ENCODE data around the gene TLE4. TPM values are rescaled to one million over a fixed set of nuclear protein-coding genes. Genes with fewer than 3 reads are reported as not detected.

Gene TLE4
- polyA plus RNA-seq, 1 of the 3 experiments (the other 2 are of a cell fraction): 40.4 TPM

DNA sequence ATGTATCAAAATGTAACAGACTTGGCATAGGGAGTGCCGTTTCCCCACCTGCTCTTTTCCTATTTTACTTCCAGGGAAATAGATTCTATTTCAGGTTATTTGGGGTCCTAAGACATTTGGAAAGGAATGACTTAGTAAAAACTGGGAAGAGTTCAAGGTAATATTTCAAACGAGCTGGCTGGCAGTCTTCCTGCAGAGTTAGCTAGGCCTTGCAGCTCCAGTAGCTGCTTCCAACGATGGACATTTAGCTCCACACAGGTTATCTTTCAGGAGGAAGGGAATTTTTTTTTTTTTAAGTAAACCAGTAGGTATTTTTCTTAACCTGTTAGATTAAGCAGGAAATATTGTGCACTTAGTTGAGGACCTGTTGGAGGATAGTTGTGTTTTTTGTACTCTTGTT is 45.2 kb downstream of the TLE4 start:
- peaks cover 12% of the 10 kb centered on the region for H3F3A ChIP-seq (replicated peaks; ENCODE audit: insufficient read depth)
- no peak overlapping the region for H3K4me2 ChIP-seq
- ChIA-PET CTCF (interaction anchor here (1.0 to 1.4 kb wide), 2 partner anchors 24 to 42 kb away, joined by 3 read pairs; no protein-coding TSS in a partner anchor), POLR2A (no interaction called here)
- H2AFZ ChIP-seq (ENCODE audit: low read depth): no peak overlapping the region
- peaks cover 100% of the 10 kb centered on the region for H3K79me2 ChIP-seq (ENCODE audit: insufficient read depth)
- TF ChIP-seq TCF12 (IDR thresholded peaks at IDR 0.05): no peak
- TF ChIP-seq, protein P1, sequence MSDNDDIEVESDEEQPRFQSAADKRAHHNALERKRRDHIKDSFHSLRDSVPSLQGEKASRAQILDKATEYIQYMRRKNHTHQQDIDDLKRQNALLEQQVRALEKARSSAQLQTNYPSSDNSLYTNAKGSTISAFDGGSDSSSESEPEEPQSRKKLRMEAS (IDR thresholded peaks at IDR 0.05; ENCODE audit: low read depth): no peak
- TF ChIP-seq, protein P2, sequence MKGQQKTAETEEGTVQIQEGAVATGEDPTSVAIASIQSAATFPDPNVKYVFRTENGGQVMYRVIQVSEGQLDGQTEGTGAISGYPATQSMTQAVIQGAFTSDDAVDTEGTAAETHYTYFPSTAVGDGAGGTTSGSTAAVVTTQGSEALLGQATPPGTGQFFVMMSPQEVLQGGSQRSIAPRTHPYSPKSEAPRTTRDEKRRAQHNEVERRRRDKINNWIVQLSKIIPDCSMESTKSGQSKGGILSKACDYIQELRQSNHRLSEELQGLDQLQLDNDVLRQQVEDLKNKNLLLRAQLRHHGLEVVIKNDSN (IDR thresholded peaks at IDR 0.05; ENCODE audit: borderline replicate concordance, low read depth): no peak
- H3K36me3 ChIP-seq (replicated peaks in 1 of 2; ENCODE audit: control insufficient read depth in 1 of 2, insufficient read depth in 2 of 2, low read length in 1 of 2): peaks cover 32 to 40% of the 10 kb centered on the region in 2 experiments
- DNase-seq: no peak
- 88% methylated on average over 3 of the region's 3 CpGs for WGBS (ENCODE audit: low lambda C conversion rate)
- no peak overlapping the region for H3K4me3 ChIP-seq (ENCODE audit: low read depth in 2 of 2, low read length in 1 of 2)
- H4K20me1 ChIP-seq (ENCODE audit: insufficient read depth): peaks cover 72% of the 10 kb centered on the region
- no peaks in the 10 kb centered on the region for H3K27me3 ChIP-seq (ENCODE audit: insufficient read depth)
- H3K4me1 ChIP-seq (ENCODE audit: control insufficient read depth in 1 of 2, insufficient read depth in 2 of 2, low read depth in 1 of 2, low read length in 1 of 2): peaks cover 28 to 34% of the 10 kb centered on the region in 2 experiments
- no peak overlapping the region for H3K9ac ChIP-seq
- no peaks in the 10 kb centered on the region for H3K9me2 ChIP-seq
- no peaks in the 10 kb centered on the region for H3K9me3 ChIP-seq
- H3K27ac ChIP-seq (ENCODE audit: low read depth in 2 of 2, low read length in 1 of 2): no peak overlapping the region

DNA sequence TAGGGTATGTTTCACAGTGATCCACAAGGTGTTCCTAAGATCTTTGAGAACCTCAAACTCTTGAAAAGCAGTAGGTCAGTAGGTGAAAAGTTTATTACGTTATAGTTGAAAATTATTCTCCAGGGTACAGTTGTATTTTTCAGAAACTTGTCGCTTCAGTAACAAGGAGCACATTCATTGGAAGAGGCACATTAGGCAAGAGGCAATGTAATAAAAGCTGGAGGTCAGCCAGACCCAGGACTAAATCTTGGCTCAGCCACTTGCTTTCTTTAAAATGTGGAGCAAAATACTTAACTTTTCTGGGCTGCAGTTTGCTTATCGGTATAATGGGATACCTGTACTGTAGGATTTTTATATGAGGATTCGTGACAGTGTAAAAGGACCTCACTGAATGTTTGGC is 45.6 kb downstream of the TLE4 start:
- no peak for DNase-seq
- CTCF ChIA-PET: interaction anchor here (1.0 to 1.4 kb wide), 2 partner anchors 24 to 42 kb away, joined by 3 read pairs; no protein-coding TSS in a partner anchor
- TF ChIP-seq, protein P3, sequence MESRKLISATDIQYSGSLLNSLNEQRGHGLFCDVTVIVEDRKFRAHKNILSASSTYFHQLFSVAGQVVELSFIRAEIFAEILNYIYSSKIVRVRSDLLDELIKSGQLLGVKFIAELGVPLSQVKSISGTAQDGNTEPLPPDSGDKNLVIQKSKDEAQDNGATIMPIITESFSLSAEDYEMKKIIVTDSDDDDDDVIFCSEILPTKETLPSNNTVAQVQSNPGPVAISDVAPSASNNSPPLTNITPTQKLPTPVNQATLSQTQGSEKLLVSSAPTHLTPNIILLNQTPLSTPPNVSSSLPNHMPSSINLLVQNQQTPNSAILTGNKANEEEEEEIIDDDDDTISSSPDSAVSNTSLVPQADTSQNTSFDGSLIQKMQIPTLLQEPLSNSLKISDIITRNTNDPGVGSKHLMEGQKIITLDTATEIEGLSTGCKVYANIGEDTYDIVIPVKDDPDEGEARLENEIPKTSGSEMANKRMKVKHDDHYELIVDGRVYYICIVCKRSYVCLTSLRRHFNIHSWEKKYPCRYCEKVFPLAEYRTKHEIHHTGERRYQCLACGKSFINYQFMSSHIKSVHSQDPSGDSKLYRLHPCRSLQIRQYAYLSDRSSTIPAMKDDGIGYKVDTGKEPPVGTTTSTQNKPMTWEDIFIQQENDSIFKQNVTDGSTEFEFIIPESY (IDR thresholded peaks at IDR 0.05; ENCODE audit: borderline replicate concordance, low read depth): no peak
- TF ChIP-seq NRF1 (IDR thresholded peaks at IDR 0.05; ENCODE audit: low read depth, low read length): no peak
- TF ChIP-seq, protein P4, sequence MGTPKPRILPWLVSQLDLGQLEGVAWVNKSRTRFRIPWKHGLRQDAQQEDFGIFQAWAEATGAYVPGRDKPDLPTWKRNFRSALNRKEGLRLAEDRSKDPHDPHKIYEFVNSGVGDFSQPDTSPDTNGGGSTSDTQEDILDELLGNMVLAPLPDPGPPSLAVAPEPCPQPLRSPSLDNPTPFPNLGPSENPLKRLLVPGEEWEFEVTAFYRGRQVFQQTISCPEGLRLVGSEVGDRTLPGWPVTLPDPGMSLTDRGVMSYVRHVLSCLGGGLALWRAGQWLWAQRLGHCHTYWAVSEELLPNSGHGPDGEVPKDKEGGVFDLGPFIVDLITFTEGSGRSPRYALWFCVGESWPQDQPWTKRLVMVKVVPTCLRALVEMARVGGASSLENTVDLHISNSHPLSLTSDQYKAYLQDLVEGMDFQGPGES (IDR thresholded peaks at IDR 0.05; ENCODE audit: low read depth, low read length): no peak
- TF ChIP-seq NFIC (IDR thresholded peaks at IDR 0.05; ENCODE audit: borderline replicate concordance): no peak
- TF ChIP-seq RCOR1 (IDR thresholded peaks at IDR 0.05; ENCODE audit: low read length): no peak
- TF ChIP-seq ELF1 (IDR thresholded peaks at IDR 0.05): no peak
- no peak for TF ChIP-seq TEAD4 (IDR thresholded peaks at IDR 0.05; ENCODE audit: borderline replicate concordance, insufficient read depth)
- no peak for TF ChIP-seq MXI1 (IDR thresholded peaks at IDR 0.05; ENCODE audit: low read depth, low read length)
- TF ChIP-seq, protein P2 (IDR thresholded peaks at IDR 0.05; ENCODE audit: borderline replicate concordance, low read depth): no peak
- no peak for TF ChIP-seq GABPA (IDR thresholded peaks at IDR 0.05; ENCODE audit: low read depth)
- no peak for TF ChIP-seq RXRA (IDR thresholded peaks at IDR 0.05; ENCODE audit: borderline replicate concordance, low read depth)
- no peak for TF ChIP-seq SMC3 (IDR thresholded peaks at IDR 0.05; ENCODE audit: low read depth, low read length)
- TF ChIP-seq JUND (IDR thresholded peaks at IDR 0.05): no peak
- TF ChIP-seq, protein P1 (IDR thresholded peaks at IDR 0.05; ENCODE audit: low read depth): no peak
- TF ChIP-seq, protein P5, sequence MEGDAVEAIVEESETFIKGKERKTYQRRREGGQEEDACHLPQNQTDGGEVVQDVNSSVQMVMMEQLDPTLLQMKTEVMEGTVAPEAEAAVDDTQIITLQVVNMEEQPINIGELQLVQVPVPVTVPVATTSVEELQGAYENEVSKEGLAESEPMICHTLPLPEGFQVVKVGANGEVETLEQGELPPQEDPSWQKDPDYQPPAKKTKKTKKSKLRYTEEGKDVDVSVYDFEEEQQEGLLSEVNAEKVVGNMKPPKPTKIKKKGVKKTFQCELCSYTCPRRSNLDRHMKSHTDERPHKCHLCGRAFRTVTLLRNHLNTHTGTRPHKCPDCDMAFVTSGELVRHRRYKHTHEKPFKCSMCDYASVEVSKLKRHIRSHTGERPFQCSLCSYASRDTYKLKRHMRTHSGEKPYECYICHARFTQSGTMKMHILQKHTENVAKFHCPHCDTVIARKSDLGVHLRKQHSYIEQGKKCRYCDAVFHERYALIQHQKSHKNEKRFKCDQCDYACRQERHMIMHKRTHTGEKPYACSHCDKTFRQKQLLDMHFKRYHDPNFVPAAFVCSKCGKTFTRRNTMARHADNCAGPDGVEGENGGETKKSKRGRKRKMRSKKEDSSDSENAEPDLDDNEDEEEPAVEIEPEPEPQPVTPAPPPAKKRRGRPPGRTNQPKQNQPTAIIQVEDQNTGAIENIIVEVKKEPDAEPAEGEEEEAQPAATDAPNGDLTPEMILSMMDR (IDR thresholded peaks at IDR 0.05): no peak
- TF ChIP-seq FOXM1 (IDR thresholded peaks at IDR 0.05; ENCODE audit: low read depth): no peak
- TF ChIP-seq, protein P6, sequence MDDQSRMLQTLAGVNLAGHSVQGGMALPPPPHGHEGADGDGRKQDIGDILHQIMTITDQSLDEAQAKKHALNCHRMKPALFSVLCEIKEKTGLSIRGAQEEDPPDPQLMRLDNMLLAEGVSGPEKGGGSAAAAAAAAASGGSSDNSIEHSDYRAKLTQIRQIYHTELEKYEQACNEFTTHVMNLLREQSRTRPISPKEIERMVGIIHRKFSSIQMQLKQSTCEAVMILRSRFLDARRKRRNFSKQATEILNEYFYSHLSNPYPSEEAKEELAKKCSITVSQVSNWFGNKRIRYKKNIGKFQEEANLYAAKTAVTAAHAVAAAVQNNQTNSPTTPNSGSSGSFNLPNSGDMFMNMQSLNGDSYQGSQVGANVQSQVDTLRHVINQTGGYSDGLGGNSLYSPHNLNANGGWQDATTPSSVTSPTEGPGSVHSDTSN (IDR thresholded peaks at IDR 0.05): no peak
- TF ChIP-seq, protein P7, sequence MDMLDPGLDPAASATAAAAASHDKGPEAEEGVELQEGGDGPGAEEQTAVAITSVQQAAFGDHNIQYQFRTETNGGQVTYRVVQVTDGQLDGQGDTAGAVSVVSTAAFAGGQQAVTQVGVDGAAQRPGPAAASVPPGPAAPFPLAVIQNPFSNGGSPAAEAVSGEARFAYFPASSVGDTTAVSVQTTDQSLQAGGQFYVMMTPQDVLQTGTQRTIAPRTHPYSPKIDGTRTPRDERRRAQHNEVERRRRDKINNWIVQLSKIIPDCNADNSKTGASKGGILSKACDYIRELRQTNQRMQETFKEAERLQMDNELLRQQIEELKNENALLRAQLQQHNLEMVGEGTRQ (IDR thresholded peaks at IDR 0.05; ENCODE audit: borderline replicate concordance, low read depth, low read length): no peak

More for the DNA sequence above, 45.6 kb downstream of the TLE4 start:
- Histone ChIP-seq H3K27me3 (ENCODE audit: insufficient read depth) (no peaks in the 10 kb centered on the region), H3K4me1 (ENCODE audit: control insufficient read depth in 1 of 2, insufficient read depth in 2 of 2, low read depth in 1 of 2, low read length in 1 of 2) (peaks cover 29 to 34% of the 10 kb centered on the region in 2 experiments), H3K4me2 (no peak overlapping the region), H3K36me3 (replicated peaks in 1 of 2; ENCODE audit: control insufficient read depth in 1 of 2, insufficient read depth in 2 of 2, low read length in 1 of 2) (peaks cover 32 to 40% of the 10 kb centered on the region in 2 experiments), H2AFZ (ENCODE audit: low read depth) (no peak overlapping the region), H3K9me3 (no peaks in the 10 kb centered on the region), H4K20me1 (ENCODE audit: insufficient read depth) (peaks cover 73% of the 10 kb centered on the region), H3K79me2 (ENCODE audit: insufficient read depth) (peaks cover 100% of the 10 kb centered on the region), H3K9me2 (no peaks in the 10 kb centered on the region), H3F3A (replicated peaks; ENCODE audit: insufficient read depth) (peaks cover 7% of the 10 kb centered on the region), H3K27ac (ENCODE audit: low read depth in 2 of 2, low read length in 1 of 2) (no peak overlapping the region), H3K4me3 (ENCODE audit: low read depth in 2 of 2, low read length in 1 of 2) (no peak overlapping the region), H3K9ac (no peak overlapping the region)
- WGBS (ENCODE audit: low lambda C conversion rate): 95% methylated on average over 4 of the region's 4 CpGs
- POLR2A ChIA-PET: no interaction called here

Measured in SK-N-SH (cell line).